NOMO-1 treated with dmso at 0.1 percent for 144 hours (cell line): ENCODE data around the gene SALL4.
A peak's percentile ranks its signal among the peaks of the same experiment; 100 is the strongest.
"Not testable (repeated sequence)": the region's sequence is repeated elsewhere in the genome, so short reads cannot be mapped to it uniquely, and the experiment has no call there.

Source experiments
- DNase-seq: peaks from one replicate; lab custom pipeline; 2025; ENCODE audit not compliant: unreplicated experiment; lab: John Stamatoyannopoulos, UW

SALL4 gene

GRCh38 chr20:51767867-51768758 lies 34.2 kb downstream of the SALL4 start, which contains the start of gene ATP9A:
ATP9A (minus strand) TSS chr20:51768390; CDS start chr20:51768369, 21 bp downstream.
- DNase-seq: no peak

GRCh38 chr20:51766994-51767866 lies 35.1 kb downstream of the SALL4 start:
- DNase-seq: no peak

GRCh38 chr20:51765381-51765780 lies 36.9 kb downstream of the SALL4 start:
- DNase-seq: not testable (repeated sequence)

DNA sequence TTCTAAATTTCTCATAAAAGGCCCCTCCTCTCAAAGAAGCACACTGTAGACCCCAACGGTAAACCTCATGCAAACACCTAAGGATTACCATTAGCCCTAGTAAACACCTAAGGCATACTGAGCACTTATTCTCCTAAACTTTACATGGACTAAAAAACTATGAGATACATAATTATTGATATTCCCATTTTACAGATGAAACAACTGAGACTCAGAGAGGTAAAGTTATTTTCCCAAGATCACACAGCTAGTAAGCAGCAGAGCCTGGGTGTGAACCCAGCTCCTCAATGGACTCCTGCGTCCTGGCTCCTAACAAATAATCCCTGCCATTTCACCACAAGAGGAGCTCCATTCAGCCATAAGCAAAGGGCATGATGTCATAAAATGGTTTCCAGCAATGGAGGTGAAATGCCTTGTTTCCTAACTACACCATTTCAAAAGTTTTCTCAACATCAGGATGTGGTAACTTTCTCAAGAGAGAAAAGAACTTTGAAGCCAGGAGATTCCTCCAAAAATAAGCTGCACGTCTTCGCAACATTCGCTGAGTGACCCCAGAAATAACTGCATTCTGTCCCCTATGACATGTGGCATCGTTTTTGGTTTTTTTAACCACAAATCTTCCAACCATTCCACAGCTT lies 38.2 kb downstream of the SALL4 start:
- peak; percentile 12 for DNase-seq

DNA sequence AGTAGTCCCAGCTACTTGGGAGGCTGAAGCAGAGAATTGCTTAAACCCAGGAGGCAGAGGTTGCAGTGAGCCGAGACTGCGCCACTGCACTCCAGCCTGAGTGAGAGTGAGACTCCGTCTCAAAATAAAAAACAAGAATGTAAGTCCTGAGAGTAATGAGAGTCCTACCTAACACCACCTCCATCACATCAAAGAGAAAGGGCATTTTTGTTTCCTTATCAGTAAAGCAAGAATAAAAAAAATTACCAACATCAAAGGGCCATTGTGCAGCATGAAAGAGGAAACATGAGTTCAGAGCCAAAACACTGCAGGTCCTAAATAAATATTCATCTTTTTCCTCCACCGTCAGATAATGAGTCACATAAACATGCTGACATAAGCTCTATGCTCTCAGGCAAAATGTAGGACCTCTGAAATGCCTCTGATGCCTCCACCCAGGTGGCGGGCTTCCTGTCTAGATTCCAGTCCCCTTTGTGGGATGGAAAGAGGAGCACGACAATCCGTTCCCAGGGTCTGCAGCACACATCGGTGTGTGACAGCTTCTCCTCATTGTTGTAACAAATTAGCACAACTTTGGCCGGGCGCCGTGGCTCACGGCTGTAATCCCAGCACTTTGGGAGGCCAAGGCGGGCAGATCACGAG lies 41.3 kb downstream of the SALL4 start:
- DNase-seq: no peak

- DNase-seq: no peak
Measured at GRCh38 chr20:51759769-51760510, 42.4 kb downstream of the SALL4 start.

GRCh38 chr20:51758978-51759544 lies 43.3 kb downstream of the SALL4 start:
- no peak for DNase-seq

GRCh38 chr20:51757226-51757625 lies 45.1 kb downstream of the SALL4 start:
- no peak for DNase-seq

DNA sequence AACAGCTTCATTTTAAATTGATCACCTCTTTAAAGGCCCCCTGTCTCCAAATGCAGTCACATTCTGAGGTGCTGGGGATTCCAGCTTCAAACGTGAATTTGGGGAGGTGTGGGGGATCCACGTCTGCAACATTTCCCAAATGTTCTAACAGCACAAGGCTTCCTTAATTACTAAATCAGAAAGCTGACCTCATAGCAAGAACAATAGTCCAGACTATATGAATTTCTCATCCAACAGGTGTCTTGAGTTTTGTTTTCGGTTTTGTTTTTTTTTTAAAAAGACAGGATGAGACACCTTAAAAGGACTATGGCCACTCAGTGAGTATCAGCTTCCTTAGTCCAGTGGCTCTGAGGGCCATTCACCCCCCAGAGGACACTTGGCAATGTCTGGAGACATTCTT lies 45.7 kb downstream of the SALL4 start:
- no peak for DNase-seq

- DNase-seq: not testable (repeated sequence)
Measured at GRCh38 chr20:51753220-51753619, 49.1 kb downstream of the SALL4 start.

DNA sequence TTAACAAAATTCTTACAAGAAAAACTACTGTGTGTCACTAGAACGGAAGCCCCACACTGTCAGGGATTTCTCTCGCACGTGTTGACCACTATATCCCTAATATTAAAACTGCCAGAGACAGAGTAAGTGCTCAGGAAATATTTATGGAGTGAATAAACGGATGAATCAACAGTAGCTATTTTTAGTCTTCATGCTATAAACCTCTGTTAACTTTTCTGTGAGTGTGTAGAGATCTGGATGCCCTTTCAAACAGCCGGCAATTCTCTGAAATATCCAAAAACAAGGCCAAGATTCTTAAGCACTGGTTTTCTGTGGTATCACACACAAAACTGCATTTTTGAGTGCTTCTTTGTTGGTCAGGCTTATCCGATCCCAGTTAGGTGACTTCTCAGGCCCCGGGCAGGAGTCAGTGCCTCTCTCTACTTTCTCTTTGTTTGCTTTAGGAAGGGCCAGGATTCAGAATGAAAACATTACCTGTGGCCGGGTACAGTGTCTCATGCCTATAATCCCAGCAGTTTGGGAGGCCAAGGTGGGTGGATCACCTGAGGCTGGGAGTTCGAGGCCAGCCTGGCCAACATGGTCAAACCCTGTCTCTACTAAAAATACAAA lies 49.9 kb downstream of the SALL4 start:
- no peak for DNase-seq

DNA sequence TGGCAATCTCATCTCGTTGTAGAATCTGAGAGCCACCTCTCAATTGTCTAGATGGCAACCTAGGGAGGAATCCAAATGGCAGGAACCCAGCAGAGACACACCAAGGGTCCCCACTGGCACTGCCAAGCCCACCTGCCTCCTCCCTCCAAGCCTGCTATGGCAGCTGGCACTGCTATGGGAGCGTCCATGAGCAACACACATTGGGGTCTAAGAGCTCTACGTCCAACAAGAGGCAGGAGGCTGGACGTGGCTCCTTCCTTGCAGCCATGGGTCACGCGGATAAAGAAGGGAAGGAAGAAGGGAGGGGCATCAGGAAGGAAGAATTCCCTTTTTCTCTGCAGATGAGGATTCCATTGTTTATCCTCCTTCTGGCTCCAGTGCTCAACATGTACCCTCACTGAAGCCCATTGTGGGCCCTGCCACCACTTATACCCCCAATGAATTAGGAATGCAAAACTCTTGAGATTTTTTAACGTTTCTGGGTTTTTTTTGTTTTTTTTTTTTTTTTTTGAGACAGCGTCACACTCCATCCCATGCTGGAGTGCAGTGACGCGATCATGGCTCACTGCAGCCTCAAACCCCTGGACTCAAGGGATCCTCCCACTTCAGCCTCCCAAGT lies 51.4 kb downstream of the SALL4 start:
- no peak for DNase-seq

- no peak for DNase-seq
Measured at GRCh38 chr20:51750037-51750769, 52.1 kb downstream of the SALL4 start.

GRCh38 chr20:51749674-51750036 lies 52.7 kb downstream of the SALL4 start:
- no peak for DNase-seq

GRCh38 chr20:51747182-51747911 lies 55.0 kb downstream of the SALL4 start:
- no peak for DNase-seq

DNA sequence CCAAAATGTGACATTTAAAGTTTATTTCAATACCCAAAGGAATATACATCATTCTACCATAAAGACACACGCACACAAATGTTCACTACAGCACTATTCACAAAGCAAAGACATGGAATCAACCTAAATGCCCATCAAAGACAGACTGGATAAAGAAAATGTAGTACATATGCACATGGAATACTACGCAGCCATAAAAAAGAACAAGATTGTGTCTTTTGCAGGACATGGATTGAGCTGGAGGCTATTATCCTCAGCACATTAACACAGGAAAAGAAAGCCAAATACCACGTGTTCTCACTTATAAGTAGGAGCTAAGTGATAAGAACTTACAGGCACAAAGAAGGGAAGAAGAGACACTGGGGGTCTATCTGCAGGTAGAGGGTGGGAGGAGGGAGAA lies 56.5 kb downstream of the SALL4 start:
- no peak for DNase-seq

GRCh38 chr20:51740838-51741237 lies 61.5 kb downstream of the SALL4 start:
- no peak for DNase-seq

GRCh38 chr20:51740308-51740707 lies 62.0 kb downstream of the SALL4 start:
- not testable (repeated sequence) for DNase-seq
